GM19351 (cell line): ENCODE results near the gene ADAT3.

Experiments
- ATAC-seq: cut with Tn5 transposase; IDR thresholded peaks from one replicate; pipeline ENCODE4 v1.9.1; 2021; ENCODE audit warnings: mild to moderate bottlenecking, moderate library complexity; ENCODE audit not compliant: unreplicated experiment

ADAT3 gene

GRCh38 chr19:1905110-1905862 is at the start of gene ADAT3, which contains the start of gene SCAMP4:
TSS of gene ADAT3 (plus strand) at chr19:1905399. CDS start at chr19:1912048, 6,649 bp downstream.
TSS of gene SCAMP4 (plus strand) at chr19:1905399. CDS start at chr19:1915020, 9,621 bp downstream.
- peak; percentile 85 for ATAC-seq

DNA sequence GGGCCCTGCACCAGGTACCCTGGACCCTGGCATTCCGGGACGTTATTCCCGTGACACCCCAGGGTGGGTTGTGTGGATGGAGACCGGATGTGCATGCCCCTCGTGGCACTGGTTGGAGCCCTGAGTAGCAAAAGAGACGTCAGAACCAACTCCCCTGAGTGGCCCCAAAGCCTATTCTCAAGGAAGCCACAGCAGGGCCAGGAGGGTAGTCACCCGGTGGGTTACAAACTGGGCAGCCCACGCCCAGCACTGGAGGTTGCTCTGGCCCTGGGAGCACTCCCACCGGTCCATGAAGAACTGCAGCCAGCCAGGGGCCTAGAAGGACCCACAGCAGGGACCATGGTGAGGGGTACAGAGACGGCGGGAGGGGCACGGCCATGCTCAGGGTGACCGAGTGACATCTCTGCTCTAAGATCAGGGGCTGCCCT is 49.4 kb upstream of the ADAT3 start:
- ATAC-seq = no peak

- no peak for ATAC-seq
Measured at GRCh38 chr19:1856345-1856697, 48.9 kb upstream of the ADAT3 start.

DNA sequence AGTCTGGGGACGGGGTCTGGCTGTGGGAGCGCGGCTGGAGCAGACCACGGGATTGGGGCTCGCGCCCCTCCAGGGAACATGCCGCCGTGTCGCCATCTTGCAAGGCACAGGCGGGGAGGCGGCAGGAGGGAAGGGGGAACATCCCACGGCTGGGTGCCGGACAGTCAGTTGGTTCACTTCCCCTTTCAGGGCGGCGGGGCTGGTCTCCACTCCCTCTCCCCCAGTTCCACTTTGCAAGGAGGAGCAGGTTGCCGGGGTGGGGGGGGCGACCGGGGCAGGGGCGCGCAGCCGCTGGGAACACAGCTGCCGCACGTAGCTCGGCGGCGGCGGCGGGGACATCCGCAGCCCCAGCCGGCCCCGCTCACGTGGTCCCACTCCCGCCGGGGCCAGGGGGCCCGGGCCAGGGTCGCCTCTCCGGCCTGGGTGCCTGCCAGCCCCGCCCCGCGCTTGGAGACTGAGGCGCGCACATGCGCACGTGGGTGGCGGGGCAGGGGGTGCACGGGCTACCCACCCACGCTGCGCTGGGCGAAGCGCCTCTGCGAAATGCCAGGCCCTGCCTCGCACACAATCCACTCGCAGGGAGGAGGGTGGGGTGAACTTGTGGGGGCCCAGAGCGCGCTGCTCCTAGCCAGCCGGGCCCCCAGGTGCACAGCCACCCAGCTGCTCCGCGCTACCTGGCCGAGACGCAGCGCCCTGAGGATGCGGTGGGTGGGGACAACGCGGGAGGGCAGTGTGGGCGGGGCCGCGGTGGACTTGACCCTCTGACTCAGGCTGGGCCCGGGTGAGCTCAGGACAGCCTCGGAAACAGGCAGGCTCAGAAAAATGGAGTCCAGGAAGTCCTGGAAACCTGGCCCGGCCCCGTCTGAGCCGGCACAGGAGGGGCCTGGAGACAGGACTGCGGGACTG is 48.2 kb upstream of the ADAT3 start:
- no peak for ATAC-seq

- no peak for ATAC-seq
Measured at GRCh38 chr19:1857648-1858326, 47.4 kb upstream of the ADAT3 start.

GRCh38 chr19:1858412-1859081 is 46.7 kb upstream of the ADAT3 start:
- ATAC-seq = no peak

GRCh38 chr19:1859331-1859781 is 45.8 kb upstream of the ADAT3 start:
- ATAC-seq = no peak

GRCh38 chr19:1860042-1860775 is 45.0 kb upstream of the ADAT3 start:
- ATAC-seq = no peak

- no peak for ATAC-seq
Measured at GRCh38 chr19:1860821-1861598, 44.2 kb upstream of the ADAT3 start.

DNA sequence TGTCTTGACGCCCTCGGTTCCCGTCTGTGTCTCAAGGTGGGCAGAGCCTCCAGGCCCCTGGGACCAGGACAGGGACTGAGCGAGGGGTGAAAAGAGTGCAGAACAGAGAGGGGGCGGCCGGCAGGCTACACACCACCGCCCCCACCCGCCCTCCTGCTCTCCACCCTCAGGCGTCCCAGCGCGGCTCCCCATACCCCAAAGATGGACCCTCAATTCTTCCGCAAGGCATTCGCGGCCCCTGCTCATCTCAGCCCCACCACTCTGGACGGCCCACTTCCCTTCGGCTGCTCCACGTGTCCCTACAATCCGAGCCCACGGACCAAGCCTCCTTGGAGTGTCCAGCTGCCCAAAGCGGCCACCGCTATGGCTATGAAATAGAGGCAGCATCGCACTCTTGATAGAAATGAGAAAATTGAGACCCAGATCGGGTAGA is 43.6 kb upstream of the ADAT3 start:
- no peak for ATAC-seq

DNA sequence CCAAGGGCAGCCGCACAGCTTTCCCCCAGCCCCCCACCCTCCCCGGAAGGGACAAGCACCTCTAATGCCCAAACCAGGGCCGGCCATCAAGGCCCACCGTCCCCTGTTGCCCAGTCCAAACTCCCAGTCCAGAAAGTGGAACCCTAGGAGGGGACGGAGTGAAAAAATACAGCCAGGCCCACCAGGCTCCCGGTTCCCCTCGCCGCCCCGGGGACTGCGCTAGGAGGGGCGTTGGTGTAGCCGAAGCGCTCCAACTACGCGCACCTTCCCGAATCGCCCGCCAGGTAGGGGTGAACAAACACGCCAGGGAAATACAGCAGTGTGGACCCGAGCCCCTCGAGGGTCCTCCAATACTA is 43.2 kb upstream of the ADAT3 start:
- no peak for ATAC-seq

- no peak for ATAC-seq
Measured at GRCh38 chr19:1862424-1863327, 42.5 kb upstream of the ADAT3 start.

- ATAC-seq = no peak
Measured at GRCh38 chr19:1863328-1863637, 41.9 kb upstream of the ADAT3 start, which contains the start of gene KLF16. TSS of gene KLF16 (minus strand) at chr19:1863579. CDS start at chr19:1863497, 82 bp downstream.

GRCh38 chr19:1863638-1864479 is 41.3 kb upstream of the ADAT3 start:
- ATAC-seq = peak; percentile 61

GRCh38 chr19:1864480-1865171 is 40.6 kb upstream of the ADAT3 start:
- no peak for ATAC-seq

GRCh38 chr19:1865172-1866010 is 39.8 kb upstream of the ADAT3 start:
- no peak for ATAC-seq
